HG03196 (cell line): ENCODE results near the gene ELL.
"Not testable (repeated sequence)": the region's sequence is repeated elsewhere in the genome, so short reads cannot be mapped to it uniquely, and the experiment has no call there.

ENCODE experiments used
- ATAC-seq: cut with Tn5 transposase; IDR thresholded peaks from one replicate; pipeline ENCODE4 v1.9.1; 2021; ENCODE audit not compliant: unreplicated experiment

The ELL gene

GRCh38 chr19:18405754-18406153, 116.1 kb downstream of the ELL start:
- not testable (repeated sequence) for ATAC-seq

DNA sequence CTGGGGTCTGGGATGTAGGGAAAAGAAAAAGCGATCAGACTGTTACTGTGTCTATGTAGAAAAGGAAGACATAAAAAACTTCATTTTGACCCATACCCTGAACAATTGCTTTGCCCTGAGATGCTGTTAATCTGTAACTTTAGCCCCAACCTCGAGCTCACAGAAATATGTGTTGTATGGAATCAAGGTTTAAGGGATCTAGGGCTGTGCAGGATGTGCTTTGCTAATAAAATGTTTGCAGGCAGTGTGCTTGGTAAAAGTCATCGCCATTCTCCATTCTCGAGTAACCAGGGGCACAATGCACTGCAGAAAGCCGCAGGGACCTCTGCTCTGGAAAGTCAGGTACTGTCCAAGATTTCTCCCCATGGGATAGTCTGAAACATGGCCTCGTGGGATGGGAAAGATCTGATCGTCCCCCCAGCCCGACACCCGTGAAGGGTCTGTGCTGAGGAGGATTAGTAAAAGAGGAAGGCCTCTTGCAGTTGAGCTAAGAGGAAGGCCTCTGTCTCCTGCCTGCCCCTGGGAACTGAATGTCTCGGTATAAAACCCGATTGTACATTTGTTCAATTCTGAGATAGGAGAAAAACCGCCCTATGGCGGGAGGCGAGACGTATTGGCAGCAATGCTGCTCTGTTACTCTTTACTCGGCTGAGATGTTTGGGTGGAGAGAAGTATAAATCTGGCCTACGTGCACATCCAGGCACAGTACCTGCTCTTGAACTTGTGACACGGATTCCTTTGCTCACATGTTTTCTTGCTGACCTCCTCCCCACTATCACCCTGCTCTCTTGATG, 119.2 kb downstream of the ELL start:
- ATAC-seq: not testable (repeated sequence)

DNA sequence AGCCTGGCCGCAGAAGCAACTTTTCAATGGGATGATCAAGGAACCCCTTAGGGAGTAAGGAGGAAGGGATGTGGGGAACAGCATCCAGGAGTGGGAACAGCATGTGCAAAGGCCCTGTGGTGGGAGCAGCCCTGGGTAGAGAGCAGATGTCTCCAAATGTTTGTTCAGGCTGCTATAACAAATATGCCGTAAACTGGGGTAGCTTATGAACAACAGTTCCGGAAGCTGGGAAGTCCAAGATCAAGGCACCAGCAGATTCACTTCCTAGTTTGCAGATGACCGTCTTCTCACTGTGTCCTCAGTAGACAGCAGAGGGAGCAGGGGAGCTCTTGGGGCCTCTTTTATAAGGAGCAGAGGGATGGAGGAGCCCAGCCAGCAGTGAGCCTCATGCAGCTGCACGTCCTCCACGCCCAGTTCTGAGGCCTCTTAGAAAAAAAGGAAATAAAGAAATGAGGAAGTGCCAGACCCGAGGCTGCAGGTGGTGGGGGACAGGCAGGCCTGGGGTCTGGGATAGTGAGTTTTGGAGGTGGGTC, 120.2 kb downstream of the ELL start:
- no peak for ATAC-seq

- ATAC-seq: no peak
Measured at GRCh38 chr19:18399008-18399407, 122.9 kb downstream of the ELL start.

DNA sequence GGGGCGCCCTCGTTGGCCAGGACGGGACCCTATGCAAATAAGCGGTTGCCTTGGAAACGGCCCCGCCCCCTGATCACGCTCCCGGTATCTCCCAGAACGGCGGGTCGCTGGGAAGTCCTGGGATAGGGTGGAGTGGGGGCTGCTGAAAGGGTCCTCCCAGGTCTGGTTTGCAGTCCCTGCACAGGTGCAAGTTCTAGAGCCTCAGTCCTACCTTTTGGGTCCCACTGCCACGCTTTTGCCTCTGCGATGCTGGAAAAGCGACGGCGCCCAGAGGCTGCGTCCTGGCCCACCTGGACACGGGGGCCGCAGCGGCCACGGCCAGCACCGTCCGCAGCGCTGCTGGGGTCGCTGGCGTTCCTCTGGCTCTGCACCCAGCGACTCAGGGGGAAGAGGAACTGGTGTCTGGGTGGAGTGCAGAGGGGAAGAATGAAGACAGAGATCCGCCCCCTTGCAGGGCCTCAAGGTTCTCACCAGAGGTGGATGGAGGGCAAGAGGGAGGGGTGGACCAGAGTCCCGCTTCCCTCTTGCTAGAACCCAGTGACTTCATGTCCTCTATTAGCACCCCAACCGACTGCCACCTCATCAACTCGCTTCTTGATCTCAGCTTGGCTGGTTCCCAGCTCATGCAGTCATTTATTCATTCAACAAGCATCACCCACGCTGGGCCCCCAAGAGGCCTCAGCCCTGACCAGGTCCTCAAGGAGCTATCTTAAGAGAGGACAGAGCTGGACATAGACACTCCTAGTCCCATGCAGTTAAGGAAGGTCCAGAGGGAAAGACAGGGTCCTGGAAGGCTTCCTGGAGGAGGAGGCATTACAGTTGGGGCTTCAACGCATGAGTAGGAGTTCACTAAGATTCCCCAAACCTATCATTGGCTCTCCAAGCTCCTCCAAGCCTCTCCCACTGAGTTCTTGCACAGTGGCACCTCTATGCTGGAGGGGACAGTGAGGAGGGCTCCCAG, 124.3 kb downstream of the ELL start, which contains the start of gene LRRC25:
TSS of gene LRRC25 (minus strand) at position 381 of the 961 bp plus-strand sequence. CDS start 659 bp downstream, outside the sequence.
- ATAC-seq: no peak

DNA sequence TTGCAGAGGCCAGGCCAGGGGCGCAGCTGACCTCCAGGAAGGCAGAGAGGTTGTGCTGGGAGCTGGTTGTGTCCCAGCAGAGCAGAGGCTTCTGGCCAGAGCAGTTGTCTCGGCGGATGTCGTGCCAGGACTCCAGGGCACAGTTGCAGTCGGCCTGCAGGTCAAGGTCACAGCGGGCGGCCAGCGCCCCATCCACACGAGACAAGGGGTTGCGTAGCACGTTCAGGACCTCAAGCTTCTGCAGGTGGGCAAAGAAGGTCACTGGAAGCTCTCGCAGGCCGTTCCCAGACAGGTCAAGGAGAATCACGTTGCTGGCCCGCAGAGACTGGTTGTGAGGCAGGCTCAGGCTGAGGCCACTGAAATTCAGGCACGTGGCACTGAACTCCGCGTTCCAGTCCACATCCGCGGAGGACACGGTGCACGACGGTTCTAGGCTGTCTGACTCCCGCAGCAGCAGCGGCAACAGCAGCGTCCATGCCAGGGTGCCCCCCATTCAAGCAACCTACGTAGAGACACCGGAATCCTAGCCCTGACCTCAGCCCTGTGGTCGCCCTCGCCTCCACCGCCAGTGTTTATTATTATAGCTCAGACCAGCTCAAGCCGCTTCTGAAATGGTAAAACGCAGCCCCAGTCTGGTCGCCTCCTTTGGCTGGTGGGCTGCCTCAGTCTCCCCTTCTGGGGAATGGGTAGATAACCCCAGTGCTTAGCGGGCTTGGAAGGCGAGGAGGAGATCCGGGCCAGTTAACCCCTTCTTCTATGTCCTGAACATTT, 125.2 kb downstream of the ELL start:
- no peak for ATAC-seq

DNA sequence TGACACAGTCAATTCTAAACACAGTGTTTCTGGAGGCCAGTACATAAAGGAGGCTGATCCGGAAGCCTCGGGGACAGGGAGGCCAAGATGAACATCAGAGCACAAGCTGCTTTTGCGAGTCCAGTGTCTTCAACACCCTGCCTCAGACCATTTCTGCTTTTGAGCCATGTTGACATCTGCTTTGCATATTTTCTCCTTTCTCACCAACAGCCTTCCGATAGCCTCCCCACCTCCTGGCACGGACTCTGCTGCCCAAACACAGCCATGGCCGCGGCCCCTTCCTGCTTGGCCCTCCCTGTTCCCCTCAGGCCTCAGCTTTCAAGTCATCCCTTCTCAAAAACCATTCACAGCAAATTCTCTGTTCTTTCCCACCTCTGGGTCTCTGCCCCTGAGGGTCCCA, 128.0 kb downstream of the ELL start:
- ATAC-seq: no peak

DNA sequence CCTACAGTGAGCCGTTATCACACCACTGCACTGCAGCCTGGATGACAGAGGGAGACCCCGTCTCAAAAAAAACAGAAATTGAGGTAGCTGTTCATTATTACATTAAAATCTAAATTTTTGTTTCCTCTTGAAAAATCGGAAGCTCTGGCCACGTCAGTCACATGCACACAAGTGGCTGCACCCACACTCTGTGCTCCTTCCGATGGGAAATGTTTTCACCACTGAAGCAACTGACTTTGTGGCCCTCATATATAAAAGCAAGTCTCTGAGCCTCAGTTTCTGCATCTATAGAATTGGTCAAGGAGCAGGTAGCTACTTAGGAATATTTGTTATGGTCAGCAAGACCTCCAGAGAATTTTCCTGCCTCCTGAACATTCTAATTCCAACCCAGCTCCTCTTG, 128.9 kb downstream of the ELL start:
- no peak for ATAC-seq
